CD4-positive, alpha-beta T cell (primary cell): Measurements from ENCODE around the gene FGGY. TPM values are rescaled to one million over a fixed set of nuclear protein-coding genes. Genes with fewer than 3 reads are reported as not detected.

Experiments used
- ATAC-seq: fragments of 200-7000 bp; cut with Tn5 transposase; one replicate; pipeline ENCODE4 v1.10.0; 2022; ENCODE audit warnings: mild to moderate bottlenecking; ENCODE audit not compliant: poor library complexity
- CTCF ChIA-PET: fragments of 350-600 bp; sonication (Branson Sonifier 250); formaldehyde crosslinking; loops from one replicate; lab custom pipeline; 2021; ENCODE audit warnings: antibody characterized with exemption, inconsistent platforms; lab: Charles Lee
- POLR2A ChIA-PET: fragments of 350-600 bp; sonication (Branson Sonifier 250); formaldehyde crosslinking; loops from one replicate; lab custom pipeline; 2021; ENCODE audit warnings: antibody characterized with exemption, inconsistent platforms; lab: Charles Lee
- DNase-seq, 14 experiments: peaks; one replicate each; pipeline ENCODE4 v3.0.0-alpha.2; 2013 to 2020; ENCODE audit warnings: mixed read lengths in 2 of 14
- H3K27ac ChIP-seq, 2 donors: one replicate each; pipeline versions ENCODE4 v1.5.1 to v1.7.0; 2013; ENCODE audit warnings: low read length in 2 of 2, low read depth in 1 of 2, mild to moderate bottlenecking in 1 of 2
- H3K27me3 ChIP-seq, 2 experiments: 1 replicate in 1 of 2; 2 replicates in 1 of 2; pipeline versions ENCODE4 v1.6.1 to v1.7.0; 2013; ENCODE audit warnings: low read length in 2 of 2, control low read depth in 1 of 2, mild to moderate bottlenecking in 1 of 2, moderate library complexity in 1 of 2; ENCODE audit not compliant: insufficient read depth in 2 of 2, control insufficient read depth in 1 of 2
- H3K36me3 ChIP-seq: one replicate; pipeline ENCODE4 v1.6.1; 2013; ENCODE audit warnings: low read length, control low read depth; ENCODE audit not compliant: insufficient read depth
- H3K4me1 ChIP-seq: one replicate; pipeline ENCODE4 v1.6.1; 2013; ENCODE audit warnings: low read length, control low read depth; ENCODE audit not compliant: insufficient read depth
- H3K4me3 ChIP-seq: one replicate; pipeline ENCODE4 v1.5.1; 2013; ENCODE audit warnings: mild to moderate bottlenecking, low read length, moderate library complexity
- H3K9me3 ChIP-seq, 2 experiments: 1 replicate in 1 of 2; 2 replicates in 1 of 2; pipeline versions ENCODE4 v1.6.1 to v1.7.0; 2013; ENCODE audit warnings: low read length in 2 of 2, mild to moderate bottlenecking in 2 of 2, control low read depth in 1 of 2, moderate library complexity in 1 of 2; ENCODE audit not compliant: control insufficient read depth in 1 of 2, insufficient read depth in 1 of 2
- H3K27ac Mint-ChIP-seq: one replicate; pipeline ENCODE4 v1.8.0; 2020; ENCODE audit warnings: mixed read lengths
- H3K27me3 Mint-ChIP-seq: one replicate; pipeline ENCODE4 v1.8.0; 2021; ENCODE audit warnings: mixed read lengths
- H3K36me3 Mint-ChIP-seq: one replicate; pipeline ENCODE4 v1.8.0; 2021; ENCODE audit warnings: low read depth, mixed read lengths
- H3K4me1 Mint-ChIP-seq: one replicate; pipeline ENCODE4 v1.8.0; 2021; ENCODE audit warnings: low read depth, mixed read lengths
- H3K4me3 Mint-ChIP-seq: one replicate; pipeline ENCODE4 v1.8.0; 2020; ENCODE audit warnings: mild to moderate bottlenecking, mixed read lengths
- H3K9me3 Mint-ChIP-seq: one replicate; pipeline ENCODE4 v1.8.0; 2020; ENCODE audit warnings: mixed read lengths
- CTCF ChIP-seq: fragments of 200-600 bp; IDR thresholded peaks from one replicate; pipeline ENCODE4 v1.8.0; 2022; ENCODE audit warnings: antibody characterized with exemption, mild to moderate bottlenecking
- intact Hi-C, 2 experiments: fragments of 100-400 bp; cut with DNase I in 1 of 2; cut with micrococcal nuclease in 1 of 2; formaldehyde crosslinking; loops; one replicate each; pipeline versions ENCODE4 v1.15.1 to v1.9.0; 2023 to 2025; cut with DNase I, micrococcal nuclease
- total RNA-seq, 174 experiments: library from RNA in 2 of 174; stranded (reverse) in 2 of 174; gene quantifications; one replicate each; pipeline ENCODE4 v1.2.3 and lab custom pipeline; 2021 to 2026

The FGGY gene
- total RNA-seq, 2 experiments from 2014 or later = 9.5 to 10.0 TPM

- Histone ChIP-seq H3K27ac (no peak overlapping the region), H3K4me1 (no peaks in the 10 kb centered on the region), H3K36me3 (no peaks in the 10 kb centered on the region), H3K9me3 (no peaks in the 10 kb centered on the region), H3K27me3 (peaks cover 0 to 4% of the 10 kb centered on the region in 2 experiments), H3K4me3 (no peak overlapping the region)
- ChIA-PET CTCF (no interaction called here), POLR2A (no interaction called here)
- no peak for ATAC-seq
- Mint-ChIP-seq H3K27me3 (peaks cover 31% of the 10 kb centered on the region), H3K27ac (no peak overlapping the region), H3K9me3 (no peaks in the 10 kb centered on the region), H3K36me3 (no peaks in the 10 kb centered on the region), H3K4me1 (no peaks in the 10 kb centered on the region), H3K4me3 (no peak overlapping the region)
- intact Hi-C loops = no loop called here
- DNase-seq = peak in 2 of 14 experiments; percentile 22 to 45
- TF ChIP-seq CTCF = no peak
These were observed 24.4 kb upstream of the FGGY start for GRCh38 chr1:59272507-59272906.

- no peaks in the 10 kb centered on the region for H3K36me3 Mint-ChIP-seq
- CTCF ChIA-PET = no interaction called here
- H3K4me3 Mint-ChIP-seq = no peak overlapping the region
- H3K27me3 Mint-ChIP-seq = peaks cover 26% of the 10 kb centered on the region
- Histone ChIP-seq H3K27ac (no peak overlapping the region), H3K27me3 (peaks cover 0 to 7% of the 10 kb centered on the region in 2 experiments), H3K9me3 (no peaks in the 10 kb centered on the region), H3K4me1 (no peaks in the 10 kb centered on the region), H3K36me3 (no peaks in the 10 kb centered on the region), H3K4me3 (no peak overlapping the region)
- TF ChIP-seq CTCF = no peak
- POLR2A ChIA-PET = no interaction called here
- H3K9me3 Mint-ChIP-seq = no peaks in the 10 kb centered on the region
- intact Hi-C loops = no loop called here
- H3K4me1 Mint-ChIP-seq = no peaks in the 10 kb centered on the region
- ATAC-seq (no peak), DNase-seq (no peak)
- H3K27ac Mint-ChIP-seq = no peak overlapping the region
These were observed 20.4 kb upstream of the FGGY start for GRCh38 chr1:59276439-59276851.

DNA sequence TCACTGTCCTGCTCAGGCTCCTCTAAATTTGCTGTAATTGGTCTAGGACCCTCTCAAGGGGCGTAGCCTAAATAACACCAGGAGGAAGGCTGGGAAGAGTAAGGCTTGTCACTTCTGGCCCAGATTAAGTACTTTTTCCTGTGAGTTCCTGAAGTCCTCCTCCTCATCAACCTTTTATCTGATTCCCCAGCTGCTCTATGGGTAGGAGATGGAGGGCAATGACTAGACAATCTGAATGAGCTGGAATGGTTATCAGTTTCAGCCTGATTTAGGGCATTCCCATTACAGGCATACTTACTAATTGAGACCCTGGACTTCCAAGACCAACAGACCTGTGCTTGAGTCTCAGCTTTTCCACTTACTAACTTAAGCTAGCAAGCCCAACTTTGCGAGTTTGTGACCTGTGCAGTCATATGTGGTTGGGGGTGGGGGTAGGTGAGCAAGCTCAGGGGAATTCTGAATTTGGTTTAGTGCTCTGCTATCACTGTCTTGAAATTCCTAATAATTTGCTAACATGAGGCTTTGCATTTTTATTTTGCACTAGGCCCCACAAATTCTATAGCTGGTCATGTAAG, 18.0 kb upstream of the FGGY start:
- Histone ChIP-seq H3K9me3 (no peaks in the 10 kb centered on the region), H3K4me3 (no peak overlapping the region), H3K27me3 (peaks cover 0 to 19% of the 10 kb centered on the region in 2 experiments), H3K4me1 (no peaks in the 10 kb centered on the region), H3K27ac (no peak overlapping the region), H3K36me3 (no peaks in the 10 kb centered on the region)
- no peaks in the 10 kb centered on the region for H3K4me1 Mint-ChIP-seq
- ChIA-PET CTCF (no interaction called here), POLR2A (no interaction called here)
- no peak for DNase-seq
- ATAC-seq = no peak
- peaks cover 23% of the 10 kb centered on the region for H3K27me3 Mint-ChIP-seq
- H3K36me3 Mint-ChIP-seq = no peaks in the 10 kb centered on the region
- no peak for TF ChIP-seq CTCF
- intact Hi-C loops = no loop called here
- H3K27ac Mint-ChIP-seq = no peak overlapping the region
- no peak overlapping the region for H3K4me3 Mint-ChIP-seq
- no peaks in the 10 kb centered on the region for H3K9me3 Mint-ChIP-seq
